Fibroblast of mammary gland (primary cell): ENCODE results near the gene ELOVL5.
A peak's percentile ranks its signal among the peaks of the same experiment; 100 is the strongest.

Experiments used
- DNase-seq: peaks from one replicate; pipeline ENCODE4 v3.0.0-alpha.2; 2010; ENCODE audit warnings: low read depth
- H3K4me3 ChIP-seq: 2 replicates; pipeline ENCODE4 v1.5.1; 2011; ENCODE audit warnings: low read depth, mild to moderate bottlenecking, low read length, moderate library complexity; ENCODE audit not compliant: control insufficient read depth
- CTCF ChIP-seq: conservative IDR thresholded peaks from 2 replicates; pipeline ENCODE4 v1.5.1; 2011; ENCODE audit warnings: low read depth, low read length, inconsistent platforms; ENCODE audit not compliant: control insufficient read depth, insufficient read depth

The ELOVL5 gene

DNA sequence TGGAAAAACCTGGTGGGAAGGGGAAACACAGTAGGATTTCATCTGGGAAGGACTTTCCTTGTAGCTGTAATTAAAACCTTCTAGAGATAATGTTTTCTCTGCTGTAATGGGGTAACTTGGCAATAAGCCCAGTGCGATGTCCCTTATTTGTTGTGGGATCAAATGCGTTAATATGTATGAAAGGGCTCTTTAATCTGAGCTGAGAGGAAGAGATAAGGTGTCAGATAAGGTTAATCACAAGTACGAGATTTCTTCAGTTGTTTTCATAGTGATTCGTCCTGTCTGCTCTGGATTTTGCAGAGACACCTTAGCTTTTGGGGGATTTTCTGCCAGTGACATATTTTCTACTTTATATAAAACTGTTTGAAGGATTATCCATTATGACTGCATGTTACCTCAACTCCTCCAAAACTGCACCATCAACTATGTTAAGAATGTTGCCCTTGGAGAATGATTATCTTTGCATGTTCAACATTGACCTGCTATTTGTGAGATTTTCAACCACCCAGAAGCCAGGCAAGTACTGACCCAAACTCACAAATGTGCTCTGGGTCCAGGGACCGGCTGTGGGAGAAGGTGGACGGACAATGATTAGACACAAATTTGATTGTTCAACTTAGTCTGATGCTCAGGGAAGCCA lies 21.2 kb upstream of the ELOVL5 start:
- no peak for DNase-seq

GRCh38 chr6:53369051-53369450 lies 20.3 kb upstream of the ELOVL5 start:
- TF ChIP-seq CTCF: no peak
- no peak for DNase-seq
- no peak overlapping the region for H3K4me3 ChIP-seq

More for the DNA sequence above, 21.2 kb upstream of the ELOVL5 start:
- H3K4me3 ChIP-seq: no peak overlapping the region
- TF ChIP-seq CTCF: no peak

- TF ChIP-seq CTCF: no peak
- H3K4me3 ChIP-seq: no peak overlapping the region
- DNase-seq: no peak
These were observed 17.4 kb upstream of the ELOVL5 start for GRCh38 chr6:53366128-53366641.

DNA sequence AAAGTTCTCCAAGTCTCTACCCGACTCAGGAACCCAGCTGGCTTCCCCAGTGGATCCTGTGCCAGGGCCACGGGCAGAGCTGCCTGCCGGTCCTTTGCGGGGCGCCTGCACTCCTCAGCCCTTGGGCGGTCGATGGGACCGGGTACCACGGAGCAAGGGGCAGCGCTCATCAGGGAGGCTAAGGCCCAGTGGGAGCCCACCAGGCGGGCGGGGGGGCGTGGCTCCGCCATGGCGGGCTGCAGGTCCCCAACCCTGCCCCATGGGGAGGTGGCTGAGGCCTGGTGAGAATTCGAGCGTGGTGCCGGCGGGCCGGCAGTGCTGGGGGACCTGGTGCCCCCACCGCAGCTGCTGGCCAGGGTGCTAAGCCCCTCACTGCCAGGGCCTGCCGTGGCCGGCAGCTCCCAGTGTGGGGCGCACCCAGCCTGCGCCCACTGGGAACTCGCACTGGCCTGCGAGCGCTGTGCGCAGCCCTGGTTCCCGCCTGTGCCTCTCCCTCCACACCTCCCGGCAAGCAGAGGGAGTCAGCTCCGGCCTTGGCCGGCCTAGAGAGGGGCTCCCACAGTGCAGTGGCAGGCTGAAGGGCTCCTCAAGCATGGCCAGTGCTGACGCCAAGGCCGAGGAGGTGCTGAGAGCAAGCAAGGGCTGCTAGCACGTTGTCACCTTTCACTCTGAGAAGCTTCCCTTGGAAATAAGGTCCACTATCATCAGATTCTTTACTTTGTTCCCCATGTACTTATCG lies 14.8 kb upstream of the ELOVL5 start:
- no peak for TF ChIP-seq CTCF
- H3K4me3 ChIP-seq: no peak overlapping the region
- no peak for DNase-seq

GRCh38 chr6:53361549-53362031 lies 12.8 kb upstream of the ELOVL5 start:
- H3K4me3 ChIP-seq: no peak overlapping the region
- peak; percentile 55 for DNase-seq
- no peak for TF ChIP-seq CTCF

- no peak for TF ChIP-seq CTCF
- DNase-seq: peak; percentile 54
- H3K4me3 ChIP-seq: peak overlapping the region; percentile 44
These were observed 11.6 kb upstream of the ELOVL5 start for GRCh38 chr6:53360093-53360912.
